ENCODE measurements around the gene LMCD1.

The LMCD1 gene

DNA sequence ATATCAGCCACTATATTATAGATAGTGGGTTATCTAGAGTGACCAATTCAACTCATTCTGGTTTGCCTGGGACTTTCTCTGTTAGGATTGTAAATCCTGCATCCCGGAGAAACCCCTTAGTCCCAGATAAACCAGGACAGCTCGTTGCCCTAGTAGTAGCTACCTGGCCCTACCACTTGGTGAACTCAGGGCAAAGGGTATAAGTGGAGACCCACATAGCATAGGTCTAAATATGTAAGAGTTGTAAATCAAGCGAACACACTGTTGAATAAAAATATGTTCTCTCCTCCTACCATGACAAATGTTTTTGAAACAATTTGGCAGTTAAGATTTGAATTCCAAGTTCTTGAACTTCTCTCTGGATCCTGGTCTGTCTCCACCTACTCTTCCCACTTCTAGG lies 15.7 kb upstream of the LMCD1 start:
- TF ChIP-seq CTCF (IDR thresholded peaks at IDR 0.05): no peak
- H3K9me3 ChIP-seq (ENCODE audit: control insufficient read depth, low read length): no peaks in the 10 kb centered on the region
- no peak overlapping the region for H2AFZ ChIP-seq
- H3K36me3 ChIP-seq (ENCODE audit: control insufficient read depth, insufficient read depth, low read length): no peaks in the 10 kb centered on the region
- no peaks in the 10 kb centered on the region for H3K27me3 ChIP-seq (ENCODE audit: control insufficient read depth, insufficient read depth, low read length)
- no peak overlapping the region for H3K4me2 ChIP-seq (ENCODE audit: low read length)
- no peak overlapping the region for H3K4me3 ChIP-seq (ENCODE audit: low read depth, low read length)
- H3K4me1 ChIP-seq: no peaks in the 10 kb centered on the region
- H3K9ac ChIP-seq: no peak overlapping the region
- no peak overlapping the region for H3K27ac ChIP-seq
- no peaks in the 10 kb centered on the region for H3K79me2 ChIP-seq

DNA sequence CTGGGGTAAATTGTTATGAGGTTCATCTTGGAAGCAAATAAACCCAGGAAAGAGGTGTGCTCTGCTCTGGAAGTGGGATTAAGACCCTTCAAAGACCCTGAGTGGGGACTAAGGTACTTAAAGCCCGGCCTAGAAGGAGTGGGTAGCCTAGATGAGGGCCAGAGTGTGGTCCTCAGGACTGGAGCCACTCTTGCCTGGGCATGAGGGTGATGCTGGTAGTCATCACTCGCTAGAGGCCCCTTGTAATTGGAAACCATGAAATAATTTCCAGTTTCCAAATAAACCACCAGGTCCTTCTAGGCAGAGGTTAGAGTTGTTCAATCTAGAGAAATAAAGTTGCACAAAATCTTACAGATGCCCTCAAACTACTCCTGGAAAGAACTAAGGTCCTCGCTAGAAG lies 15.2 kb upstream of the LMCD1 start:
- H3K36me3 ChIP-seq (ENCODE audit: control insufficient read depth, insufficient read depth, low read length): no peaks in the 10 kb centered on the region
- no peak overlapping the region for H3K27ac ChIP-seq
- no peak overlapping the region for H3K4me3 ChIP-seq (ENCODE audit: low read depth, low read length)
- no peak overlapping the region for H3K4me2 ChIP-seq (ENCODE audit: low read length)
- no peaks in the 10 kb centered on the region for H3K4me1 ChIP-seq
- no peak overlapping the region for H2AFZ ChIP-seq
- no peaks in the 10 kb centered on the region for H3K79me2 ChIP-seq
- H3K27me3 ChIP-seq (ENCODE audit: control insufficient read depth, insufficient read depth, low read length): no peaks in the 10 kb centered on the region
- no peak for TF ChIP-seq CTCF (IDR thresholded peaks at IDR 0.05)
- H3K9ac ChIP-seq: no peak overlapping the region
- H3K9me3 ChIP-seq (ENCODE audit: control insufficient read depth, low read length): no peaks in the 10 kb centered on the region

- no peak overlapping the region for H3K9ac ChIP-seq
- H3K27ac ChIP-seq: no peak overlapping the region
- no peak overlapping the region for H2AFZ ChIP-seq
- no peaks in the 10 kb centered on the region for H3K4me1 ChIP-seq
- no peaks in the 10 kb centered on the region for H3K9me3 ChIP-seq (ENCODE audit: control insufficient read depth, low read length)
- H3K4me2 ChIP-seq (ENCODE audit: low read length): no peak overlapping the region
- H3K27me3 ChIP-seq (ENCODE audit: control insufficient read depth, insufficient read depth, low read length): no peaks in the 10 kb centered on the region
- TF ChIP-seq CTCF (IDR thresholded peaks at IDR 0.05): no peak
- H3K4me3 ChIP-seq (ENCODE audit: low read depth, low read length): no peak overlapping the region
- H3K36me3 ChIP-seq (ENCODE audit: control insufficient read depth, insufficient read depth, low read length): no peaks in the 10 kb centered on the region
- H3K79me2 ChIP-seq: no peaks in the 10 kb centered on the region
These were observed 14.7 kb upstream of the LMCD1 start for GRCh38 chr3:8486936-8487335.

DNA sequence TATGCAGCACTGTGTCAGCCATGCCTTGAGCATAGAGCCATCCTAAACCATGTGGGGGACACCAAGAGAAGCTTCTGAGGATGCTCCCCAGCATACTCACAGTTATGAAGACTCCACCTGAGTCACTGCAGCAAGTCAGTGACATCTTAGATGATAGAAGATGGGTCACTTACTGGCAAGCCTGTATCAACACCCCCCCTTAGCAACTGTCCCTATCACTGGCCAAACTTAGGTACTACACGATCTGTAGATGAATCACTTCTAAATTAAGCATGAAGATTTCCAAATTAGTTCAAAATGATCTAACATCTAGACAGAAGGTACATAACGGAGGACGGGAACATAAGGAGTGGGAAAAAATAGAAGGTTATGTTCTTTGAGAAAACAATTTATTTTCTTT lies 13.2 kb upstream of the LMCD1 start:
- Histone ChIP-seq H3K27ac (no peak overlapping the region), H2AFZ (no peak overlapping the region), H3K4me2 (ENCODE audit: low read length) (no peak overlapping the region), H3K36me3 (ENCODE audit: control insufficient read depth, insufficient read depth, low read length) (no peaks in the 10 kb centered on the region), H3K4me3 (ENCODE audit: low read depth, low read length) (no peak overlapping the region), H3K27me3 (ENCODE audit: control insufficient read depth, insufficient read depth, low read length) (no peaks in the 10 kb centered on the region), H3K9ac (no peak overlapping the region), H3K79me2 (no peaks in the 10 kb centered on the region), H3K9me3 (ENCODE audit: control insufficient read depth, low read length) (no peaks in the 10 kb centered on the region), H3K4me1 (no peaks in the 10 kb centered on the region)
- TF ChIP-seq CTCF (IDR thresholded peaks at IDR 0.05): no peak

DNA sequence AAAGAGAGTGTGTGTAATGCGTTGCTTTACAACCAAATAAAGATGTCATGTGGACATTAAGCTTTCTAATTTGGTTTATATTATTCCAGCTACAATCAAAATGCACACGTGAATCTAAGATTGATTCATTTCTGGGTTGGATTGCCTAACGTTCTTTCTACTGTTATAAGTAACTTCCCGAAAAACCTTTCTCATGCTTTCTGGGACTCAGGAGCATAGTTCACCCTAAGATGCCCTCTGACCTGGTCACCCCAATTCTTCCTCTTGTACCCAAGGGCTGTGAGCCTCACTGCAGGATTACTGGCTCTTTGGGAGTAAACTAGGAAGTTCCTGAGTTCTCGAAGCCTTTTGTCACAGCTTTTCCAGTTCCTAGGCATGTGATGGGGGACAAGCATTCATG lies 12.7 kb upstream of the LMCD1 start:
- Histone ChIP-seq H2AFZ (no peak overlapping the region), H3K79me2 (no peaks in the 10 kb centered on the region), H3K9ac (no peak overlapping the region), H3K27me3 (ENCODE audit: control insufficient read depth, insufficient read depth, low read length) (no peaks in the 10 kb centered on the region), H3K4me1 (no peaks in the 10 kb centered on the region), H3K27ac (no peak overlapping the region), H3K4me2 (ENCODE audit: low read length) (no peak overlapping the region), H3K36me3 (ENCODE audit: control insufficient read depth, insufficient read depth, low read length) (no peaks in the 10 kb centered on the region), H3K9me3 (ENCODE audit: control insufficient read depth, low read length) (no peaks in the 10 kb centered on the region), H3K4me3 (ENCODE audit: low read depth, low read length) (no peak overlapping the region)
- TF ChIP-seq CTCF (IDR thresholded peaks at IDR 0.05): no peak
